NT2/D1 (cell line): ENCODE results near the gene CUTC.

Experiments
- SUZ12 ChIP-seq: IDR thresholded peaks from 2 replicates; pipeline ENCODE4 v1.6.1; 2011; ENCODE audit not compliant: insufficient read length, insufficient read depth; ENCODE audit errors: extremely low read depth
- ZNF274 ChIP-seq: IDR thresholded peaks from 2 replicates; pipeline ENCODE4 v1.6.1; 2011; ENCODE audit warnings: mild to moderate bottlenecking, low read depth, low read length

GRCh38 chr10:99742701-99743100 lies 10.7 kb downstream of the CUTC start:
- TF ChIP-seq SUZ12 (no peak), ZNF274 (no peak)
